ENCODE measurements around the gene FGD5.

- TF ChIP-seq POLR2A (IDR thresholded peaks at IDR 0.05) (no peak), POLR2AphosphoS5 (IDR thresholded peaks at IDR 0.05) (no peak)
These were observed 25.5 kb upstream of the FGD5 start for GRCh38 chr3:14793126-14793857.
